Ishikawa (cell line): Measurements from ENCODE around the gene RNF213.

Experiments used
- CEBPB ChIP-seq: IDR thresholded peaks from 2 replicates; pipeline ENCODE4 v1.6.1; 2012
- CREB1 ChIP-seq: IDR thresholded peaks from 2 replicates; pipeline ENCODE4 v1.6.1; 2012; ENCODE audit warnings: low read depth
- EGR1 ChIP-seq: IDR thresholded peaks from 2 replicates; pipeline ENCODE4 v1.6.1; 2012
- EP300 ChIP-seq: IDR thresholded peaks from 2 replicates; pipeline ENCODE4 v1.6.1; 2012; ENCODE audit warnings: borderline replicate concordance
- FOXM1 ChIP-seq: IDR thresholded peaks from 2 replicates; pipeline ENCODE4 v1.6.1; 2012; ENCODE audit warnings: low read depth, borderline replicate concordance
- NFIC ChIP-seq: IDR thresholded peaks from 2 replicates; pipeline ENCODE4 v1.6.1; 2012
- RAD21 ChIP-seq: IDR thresholded peaks from 2 replicates; pipeline ENCODE4 v1.6.1; 2012; ENCODE audit warnings: low read depth
- TAF1 ChIP-seq: IDR thresholded peaks from 2 replicates; pipeline ENCODE4 v1.6.1; 2012; ENCODE audit warnings: low read depth, mild to moderate bottlenecking
- TCF12 ChIP-seq: IDR thresholded peaks from 2 replicates; pipeline ENCODE4 v1.6.1; 2012; ENCODE audit warnings: low read depth
- TEAD4 ChIP-seq: IDR thresholded peaks from 2 replicates; pipeline ENCODE4 v1.6.1; 2012
- YY1 ChIP-seq: IDR thresholded peaks from 2 replicates; pipeline ENCODE4 v1.6.1; 2012; ENCODE audit warnings: low read depth
- ZBTB7A ChIP-seq: IDR thresholded peaks from 2 replicates; pipeline ENCODE4 v1.6.1; 2012; ENCODE audit warnings: low read depth
- TF ChIP-seq, protein P1 (sequence below): IDR thresholded peaks from 2 replicates; pipeline ENCODE4 v1.6.1; 2012
- TF ChIP-seq, protein P2 (sequence below): IDR thresholded peaks from 2 replicates; pipeline ENCODE4 v1.6.1; 2012; ENCODE audit warnings: low read depth, mild to moderate bottlenecking
- TF ChIP-seq, protein P3 (sequence below): IDR thresholded peaks from 2 replicates; pipeline ENCODE4 v1.6.1; 2012

The RNF213 gene

DNA sequence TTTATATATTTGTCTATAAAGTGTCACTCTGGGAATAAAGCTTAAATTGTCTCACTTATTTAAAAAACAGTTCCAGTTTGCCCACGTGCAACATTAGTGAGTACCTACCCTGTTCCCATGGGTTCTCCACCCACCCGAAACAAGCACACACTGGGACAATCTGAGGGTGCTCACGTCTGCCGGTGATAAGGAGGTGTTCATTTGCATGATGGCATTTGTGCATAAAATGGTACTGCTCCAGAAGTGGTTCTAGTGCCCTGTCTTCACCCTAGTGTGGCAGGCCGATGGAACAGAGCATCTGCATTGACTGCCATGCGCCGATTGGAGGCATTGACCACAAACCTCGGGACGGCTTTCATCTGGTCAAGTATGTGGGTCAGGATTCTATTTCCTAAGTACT, 118.7 kb downstream of the RNF213 start:
- TF ChIP-seq, protein P1, sequence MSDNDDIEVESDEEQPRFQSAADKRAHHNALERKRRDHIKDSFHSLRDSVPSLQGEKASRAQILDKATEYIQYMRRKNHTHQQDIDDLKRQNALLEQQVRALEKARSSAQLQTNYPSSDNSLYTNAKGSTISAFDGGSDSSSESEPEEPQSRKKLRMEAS: no peak
- no peak for TF ChIP-seq TCF12
- no peak for TF ChIP-seq RAD21
- no peak for TF ChIP-seq YY1
- no peak for TF ChIP-seq TEAD4
- TF ChIP-seq, protein P2, sequence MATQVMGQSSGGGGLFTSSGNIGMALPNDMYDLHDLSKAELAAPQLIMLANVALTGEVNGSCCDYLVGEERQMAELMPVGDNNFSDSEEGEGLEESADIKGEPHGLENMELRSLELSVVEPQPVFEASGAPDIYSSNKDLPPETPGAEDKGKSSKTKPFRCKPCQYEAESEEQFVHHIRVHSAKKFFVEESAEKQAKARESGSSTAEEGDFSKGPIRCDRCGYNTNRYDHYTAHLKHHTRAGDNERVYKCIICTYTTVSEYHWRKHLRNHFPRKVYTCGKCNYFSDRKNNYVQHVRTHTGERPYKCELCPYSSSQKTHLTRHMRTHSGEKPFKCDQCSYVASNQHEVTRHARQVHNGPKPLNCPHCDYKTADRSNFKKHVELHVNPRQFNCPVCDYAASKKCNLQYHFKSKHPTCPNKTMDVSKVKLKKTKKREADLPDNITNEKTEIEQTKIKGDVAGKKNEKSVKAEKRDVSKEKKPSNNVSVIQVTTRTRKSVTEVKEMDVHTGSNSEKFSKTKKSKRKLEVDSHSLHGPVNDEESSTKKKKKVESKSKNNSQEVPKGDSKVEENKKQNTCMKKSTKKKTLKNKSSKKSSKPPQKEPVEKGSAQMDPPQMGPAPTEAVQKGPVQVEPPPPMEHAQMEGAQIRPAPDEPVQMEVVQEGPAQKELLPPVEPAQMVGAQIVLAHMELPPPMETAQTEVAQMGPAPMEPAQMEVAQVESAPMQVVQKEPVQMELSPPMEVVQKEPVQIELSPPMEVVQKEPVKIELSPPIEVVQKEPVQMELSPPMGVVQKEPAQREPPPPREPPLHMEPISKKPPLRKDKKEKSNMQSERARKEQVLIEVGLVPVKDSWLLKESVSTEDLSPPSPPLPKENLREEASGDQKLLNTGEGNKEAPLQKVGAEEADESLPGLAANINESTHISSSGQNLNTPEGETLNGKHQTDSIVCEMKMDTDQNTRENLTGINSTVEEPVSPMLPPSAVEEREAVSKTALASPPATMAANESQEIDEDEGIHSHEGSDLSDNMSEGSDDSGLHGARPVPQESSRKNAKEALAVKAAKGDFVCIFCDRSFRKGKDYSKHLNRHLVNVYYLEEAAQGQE: no peak
- TF ChIP-seq EP300: no peak
- TF ChIP-seq ZBTB7A: no peak
- TF ChIP-seq FOXM1: no peak
- no peak for TF ChIP-seq CREB1
- no peak for TF ChIP-seq TAF1
- TF ChIP-seq, protein P3, sequence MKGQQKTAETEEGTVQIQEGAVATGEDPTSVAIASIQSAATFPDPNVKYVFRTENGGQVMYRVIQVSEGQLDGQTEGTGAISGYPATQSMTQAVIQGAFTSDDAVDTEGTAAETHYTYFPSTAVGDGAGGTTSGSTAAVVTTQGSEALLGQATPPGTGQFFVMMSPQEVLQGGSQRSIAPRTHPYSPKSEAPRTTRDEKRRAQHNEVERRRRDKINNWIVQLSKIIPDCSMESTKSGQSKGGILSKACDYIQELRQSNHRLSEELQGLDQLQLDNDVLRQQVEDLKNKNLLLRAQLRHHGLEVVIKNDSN: no peak

DNA sequence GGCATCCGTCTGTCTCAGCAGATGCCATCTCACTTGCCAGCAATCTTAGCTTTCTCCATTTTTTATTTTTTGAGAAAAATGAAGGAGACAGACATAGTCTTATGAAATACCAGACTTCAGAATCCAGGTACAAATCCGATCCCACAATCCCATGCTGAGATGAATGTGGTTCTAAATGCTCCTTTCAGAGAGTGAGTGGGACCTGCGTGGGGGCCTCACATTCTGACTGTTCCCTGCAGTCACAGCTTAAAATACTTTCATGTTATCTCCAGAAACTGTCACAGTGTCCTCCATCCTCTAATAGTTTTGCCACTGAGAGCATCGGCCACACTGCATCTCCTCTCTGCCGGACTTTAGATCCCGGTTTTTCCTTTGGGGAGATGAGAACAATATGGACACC, 119.4 kb downstream of the RNF213 start:
- TF ChIP-seq CREB1 (no peak), EP300 (no peak), NFIC (no peak), EGR1 (no peak), ZBTB7A (no peak), TAF1 (no peak), RAD21 (no peak), CEBPB (no peak)
- TF ChIP-seq, protein P2: no peak

DNA sequence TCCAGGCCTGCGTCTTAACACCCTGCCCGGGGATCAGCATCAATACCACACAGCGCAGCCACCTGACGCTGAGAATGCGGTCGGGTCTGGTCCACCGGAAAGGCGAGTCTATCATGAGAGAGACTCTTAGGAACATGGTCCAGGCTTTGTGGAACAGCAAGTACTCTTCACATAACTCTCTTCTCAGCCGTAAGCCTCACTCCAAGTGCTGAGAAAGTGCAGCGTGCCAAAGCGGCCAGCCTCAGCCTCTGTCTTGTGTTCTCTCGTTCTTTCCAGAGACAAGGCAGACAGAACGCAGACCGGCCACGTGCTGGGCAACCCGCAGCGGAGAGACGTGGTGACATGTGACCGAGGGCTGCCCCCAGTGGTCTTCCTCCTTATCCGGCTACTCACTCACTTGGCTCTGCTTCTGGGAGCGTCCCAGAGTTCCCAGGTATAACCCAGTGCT, 119.9 kb downstream of the RNF213 start:
- TF ChIP-seq YY1 (no peak), CEBPB (no peak), TCF12 (no peak), EP300 (no peak), FOXM1 (no peak), ZBTB7A (no peak), TAF1 (no peak), RAD21 (no peak), NFIC (no peak), CREB1 (no peak), EGR1 (no peak), TEAD4 (no peak)
- TF ChIP-seq, protein P2: no peak
- TF ChIP-seq, protein P3: no peak
- TF ChIP-seq, protein P1: no peak

DNA sequence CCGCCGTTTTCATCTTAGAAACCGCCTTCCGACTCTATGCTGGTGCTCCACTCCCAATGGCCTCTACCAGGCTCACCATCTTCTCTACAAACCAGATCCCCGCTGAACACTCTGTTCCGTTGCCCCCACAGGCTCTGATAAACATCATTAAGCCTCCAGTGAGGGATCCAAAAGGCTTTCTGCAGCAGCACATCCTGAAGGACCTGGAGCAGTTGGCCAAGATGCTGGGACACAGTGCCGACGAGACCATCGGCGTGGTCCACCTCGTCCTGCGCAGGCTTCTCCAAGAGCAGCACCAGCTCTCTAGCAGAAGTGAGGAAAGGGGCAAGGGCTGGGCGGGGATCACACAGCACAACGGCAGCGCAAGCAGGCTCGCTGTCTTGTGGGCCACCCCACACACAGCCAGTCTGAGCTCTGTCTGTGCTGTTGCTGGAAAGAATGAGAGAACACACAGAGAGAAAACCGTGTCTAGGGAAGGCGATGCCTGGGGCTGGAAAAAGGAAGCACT, 120.8 kb downstream of the RNF213 start:
- no peak for TF ChIP-seq NFIC
- TF ChIP-seq, protein P1: no peak
- TF ChIP-seq, protein P3: no peak
- TF ChIP-seq TEAD4: no peak
- no peak for TF ChIP-seq RAD21
